Measurements from ENCODE around the gene FBLN1. TPM values are rescaled to one million over a fixed set of nuclear protein-coding genes. Genes with fewer than 3 reads are reported as not detected.

FBLN1 gene
- total RNA-seq, 4 donors from 2014 or later: 48.6 to 92.1 (median 68.9) TPM

GRCh38 chr22:45544588-45545170, 42.0 kb downstream of the FBLN1 start:
- TF ChIP-seq EP300 (IDR thresholded peaks at IDR 0.05; ENCODE audit: low read depth): no peak
- no peak for TF ChIP-seq POLR2AphosphoS5 (IDR thresholded peaks at IDR 0.05)
- no peak for TF ChIP-seq CTCF (IDR thresholded peaks at IDR 0.05)
- no peak for TF ChIP-seq POLR2A (IDR thresholded peaks at IDR 0.05)
- intact Hi-C loops (cut with DNase I; ENCODE audit: low total_unique reads): loop anchor here (2.0 kb wide), 1 partner anchor 272 kb away; no protein-coding TSS in a partner anchor
- Histone ChIP-seq H3K27ac (no peak overlapping the region), H3K4me3 (no peak overlapping the region), H3K27me3 (no peaks in the 10 kb centered on the region), H3K9me3 (no peaks in the 10 kb centered on the region), H3K36me3 (no peaks in the 10 kb centered on the region), H3K4me1 (peaks cover 5 to 7% (median 6%) of the 10 kb centered on the region in 4 donors)
- in situ Hi-C loops (cut with MboI; ENCODE audit: low pct_ligation_motif_present in 1 of 4, low pct_unique_long_range_greater_than_20kb in 1 of 4, low sequenced_read_pairs in 3 of 4): loop anchor here in 1 of 4 donors (25.0 kb wide), 1 partner anchor 282 kb away; no protein-coding TSS in a partner anchor
- DNase-seq: no peak
- 73 to 87% methylated on average over 4 to 12 of the region's 12 CpGs for WGBS, 2 donors (ENCODE audit: low coverage in 1 of 2)

- DNase-seq: no peak
- TF ChIP-seq EP300 (IDR thresholded peaks at IDR 0.05; ENCODE audit: low read depth) (no peak), POLR2A (IDR thresholded peaks at IDR 0.05) (no peak), POLR2AphosphoS5 (IDR thresholded peaks at IDR 0.05) (no peak), CTCF (IDR thresholded peaks at IDR 0.05) (no peak)
- Histone ChIP-seq H3K4me3 (no peak overlapping the region), H3K4me1 (peaks cover 6 to 18% (median 10%) of the 10 kb centered on the region in 4 donors), H3K27ac (no peak overlapping the region), H3K9me3 (no peaks in the 10 kb centered on the region), H3K27me3 (no peaks in the 10 kb centered on the region), H3K36me3 (no peaks in the 10 kb centered on the region)
- 76 to 84% methylated on average over 7 to 21 of the region's 21 CpGs for WGBS, 2 donors (ENCODE audit: low coverage in 1 of 2)
- in situ Hi-C loops (cut with MboI; ENCODE audit: low pct_ligation_motif_present in 1 of 4, low pct_unique_long_range_greater_than_20kb in 1 of 4, low sequenced_read_pairs in 3 of 4) (loop anchor here in 1 of 4 donors (25.0 kb wide), 1 partner anchor 284 kb away; no protein-coding TSS in a partner anchor), intact Hi-C loops (cut with DNase I; ENCODE audit: low total_unique reads) (no loop called here)
These were observed 43.8 kb downstream of the FBLN1 start for GRCh38 chr22:45546333-45547015.

- TF ChIP-seq CTCF (IDR thresholded peaks at IDR 0.05) (no peak), POLR2AphosphoS5 (IDR thresholded peaks at IDR 0.05) (no peak), EP300 (IDR thresholded peaks at IDR 0.05; ENCODE audit: low read depth) (no peak), POLR2A (IDR thresholded peaks at IDR 0.05) (no peak)
- H3K27ac ChIP-seq: no peak overlapping the region
- no peaks in the 10 kb centered on the region for H3K9me3 ChIP-seq
- DNase-seq: no peak
- in situ Hi-C loops (cut with MboI; ENCODE audit: low pct_ligation_motif_present in 1 of 4, low pct_unique_long_range_greater_than_20kb in 1 of 4, low sequenced_read_pairs in 3 of 4) (loop anchor here in 1 of 4 donors (25.0 kb wide), 1 partner anchor 285 kb away; no protein-coding TSS in a partner anchor), intact Hi-C loops (cut with DNase I; ENCODE audit: low total_unique reads) (no loop called here)
- H3K27me3 ChIP-seq: no peaks in the 10 kb centered on the region
- H3K36me3 ChIP-seq: no peaks in the 10 kb centered on the region
- H3K4me1 ChIP-seq: peaks cover 6 to 22% (median 13%) of the 10 kb centered on the region in 4 donors
- no peak overlapping the region for H3K4me3 ChIP-seq
- 65 to 86% methylated on average over 8 to 11 of the region's 11 CpGs for WGBS, 2 donors (ENCODE audit: low coverage in 1 of 2)
These were observed 44.3 kb downstream of the FBLN1 start for GRCh38 chr22:45547016-45547345.

GRCh38 chr22:45547731-45548130, 45.0 kb downstream of the FBLN1 start:
- no peak for DNase-seq
- TF ChIP-seq CTCF (IDR thresholded peaks at IDR 0.05): no peak
- TF ChIP-seq POLR2AphosphoS5 (IDR thresholded peaks at IDR 0.05): no peak
- TF ChIP-seq EP300 (IDR thresholded peaks at IDR 0.05; ENCODE audit: low read depth): no peak
- no peak for TF ChIP-seq POLR2A (IDR thresholded peaks at IDR 0.05)
- WGBS, 2 donors (ENCODE audit: low coverage in 1 of 2): 74% methylated on average over 6 of the region's 6 CpGs; no CpG with 5 or more reads in 1 of the 2 donors
- H3K27me3 ChIP-seq: no peaks in the 10 kb centered on the region
- no peaks in the 10 kb centered on the region for H3K9me3 ChIP-seq
- no peaks in the 10 kb centered on the region for H3K36me3 ChIP-seq
- H3K4me1 ChIP-seq: peaks cover 6 to 29% (median 15%) of the 10 kb centered on the region in 4 donors
- intact Hi-C loops (cut with DNase I; ENCODE audit: low total_unique reads) (no loop called here), in situ Hi-C loops (cut with MboI; ENCODE audit: low pct_ligation_motif_present in 1 of 4, low pct_unique_long_range_greater_than_20kb in 1 of 4, low sequenced_read_pairs in 3 of 4) (loop anchor here in 1 of 4 donors (25.0 kb wide), 1 partner anchor 285 kb away; no protein-coding TSS in a partner anchor)
- no peak overlapping the region for H3K4me3 ChIP-seq
- no peak overlapping the region for H3K27ac ChIP-seq

Measured in transverse colon (tissue), 4 donors.